Measurements from ENCODE around the gene EPS8L2. TPM values are rescaled to one million over a fixed set of nuclear protein-coding genes. Genes with fewer than 3 reads are reported as not detected.

The EPS8L2 gene
- total and polyA plus RNA-seq, 2 donors, result 3.9 to 28.8 TPM

- Histone ChIP-seq H3K36me3 (ENCODE audit: control insufficient read depth in 2 of 2, insufficient read depth in 2 of 2, low read length in 1 of 2) (no peaks in the 10 kb centered on the region), H3K27ac (ENCODE audit: low read depth in 1 of 2, low read length in 1 of 2) (no peak overlapping the region), H3K9me3 (ENCODE audit: control insufficient read depth in 2 of 2, insufficient read depth in 1 of 2, low read length in 1 of 2) (peaks cover 0 to 7% of the 10 kb centered on the region in 2 donors), H3K4me1 (ENCODE audit: control insufficient read depth in 2 of 2, insufficient read depth in 2 of 2, low read length in 2 of 2) (peaks cover 4 to 20% of the 10 kb centered on the region in 2 donors), H3K4me3 (ENCODE audit: low read length in 2 of 2) (peak overlapping the region in 1 of 2 donors; percentile 40), H3K27me3 (ENCODE audit: control insufficient read depth in 2 of 2, insufficient read depth in 1 of 2, low read length in 1 of 2) (peaks cover 58 to 75% of the 10 kb centered on the region in 2 donors)
- DNase-seq (ENCODE audit: low read depth in 6 of 9, low spot score in 9 of 9), result no peak
- WGBS, result 4% methylated on average over 53 of the region's 53 CpGs
Measured at GRCh38 chr11:720642-721246, 14.7 kb downstream of the EPS8L2 start.

GRCh38 chr11:721247-721740 is 15.3 kb downstream of the EPS8L2 start:
- WGBS, result 11% methylated on average over 28 of the region's 28 CpGs
- Histone ChIP-seq H3K27me3 (ENCODE audit: control insufficient read depth in 2 of 2, insufficient read depth in 1 of 2, low read length in 1 of 2) (peaks cover 63 to 80% of the 10 kb centered on the region in 2 donors), H3K36me3 (ENCODE audit: control insufficient read depth in 2 of 2, insufficient read depth in 2 of 2, low read length in 1 of 2) (no peaks in the 10 kb centered on the region), H3K9me3 (ENCODE audit: control insufficient read depth in 2 of 2, insufficient read depth in 1 of 2, low read length in 1 of 2) (peaks cover 0 to 7% of the 10 kb centered on the region in 2 donors), H3K4me1 (ENCODE audit: control insufficient read depth in 2 of 2, insufficient read depth in 2 of 2, low read length in 2 of 2) (peaks cover 4 to 20% of the 10 kb centered on the region in 2 donors), H3K27ac (ENCODE audit: low read depth in 1 of 2, low read length in 1 of 2) (no peak overlapping the region), H3K4me3 (ENCODE audit: low read length in 2 of 2) (peak overlapping the region in 1 of 2 donors; percentile 40)
- DNase-seq (ENCODE audit: low read depth in 6 of 9, low spot score in 9 of 9), result no peak

GRCh38 chr11:721741-722345 is 15.8 kb downstream of the EPS8L2 start:
- DNase-seq (ENCODE audit: low read depth in 6 of 9, low spot score in 9 of 9), result peak in 2 of 9 donors; percentile 37 to 56
- Histone ChIP-seq H3K9me3 (ENCODE audit: control insufficient read depth in 2 of 2, insufficient read depth in 1 of 2, low read length in 1 of 2) (peaks cover 0 to 7% of the 10 kb centered on the region in 2 donors), H3K27ac (ENCODE audit: low read depth in 1 of 2, low read length in 1 of 2) (no peak overlapping the region), H3K4me1 (ENCODE audit: control insufficient read depth in 2 of 2, insufficient read depth in 2 of 2, low read length in 2 of 2) (peaks cover 4 to 24% of the 10 kb centered on the region in 2 donors), H3K27me3 (ENCODE audit: control insufficient read depth in 2 of 2, insufficient read depth in 1 of 2, low read length in 1 of 2) (peaks cover 69 to 86% of the 10 kb centered on the region in 2 donors), H3K36me3 (ENCODE audit: control insufficient read depth in 2 of 2, insufficient read depth in 2 of 2, low read length in 1 of 2) (no peaks in the 10 kb centered on the region), H3K4me3 (ENCODE audit: low read length in 2 of 2) (peak overlapping the region in 1 of 2 donors; percentile 29)
- 9% methylated on average over 33 of the region's 33 CpGs for WGBS

- peaks cover 0 to 7% of the 10 kb centered on the region in 2 donors for H3K9me3 ChIP-seq (ENCODE audit: control insufficient read depth in 2 of 2, insufficient read depth in 1 of 2, low read length in 1 of 2)
- H3K27ac ChIP-seq (ENCODE audit: low read depth in 1 of 2, low read length in 1 of 2), result no peak overlapping the region
- no peak overlapping the region for H3K4me3 ChIP-seq (ENCODE audit: low read length in 2 of 2)
- 80% methylated on average over 20 of the region's 20 CpGs for WGBS
- H3K36me3 ChIP-seq (ENCODE audit: control insufficient read depth in 2 of 2, insufficient read depth in 2 of 2, low read length in 1 of 2), result no peaks in the 10 kb centered on the region
- H3K4me1 ChIP-seq (ENCODE audit: control insufficient read depth in 2 of 2, insufficient read depth in 2 of 2, low read length in 2 of 2), result peaks cover 4 to 26% of the 10 kb centered on the region in 2 donors
- no peak for DNase-seq (ENCODE audit: low read depth in 6 of 9, low spot score in 9 of 9)
- H3K27me3 ChIP-seq (ENCODE audit: control insufficient read depth in 2 of 2, insufficient read depth in 1 of 2, low read length in 1 of 2), result peaks cover 74 to 87% of the 10 kb centered on the region in 2 donors
Measured at GRCh38 chr11:722346-722811, 16.3 kb downstream of the EPS8L2 start.

- H3K4me3 ChIP-seq (ENCODE audit: low read length in 2 of 2), result no peak overlapping the region
- H3K9me3 ChIP-seq (ENCODE audit: control insufficient read depth in 2 of 2, insufficient read depth in 1 of 2, low read length in 1 of 2), result peaks cover 0 to 7% of the 10 kb centered on the region in 2 donors
- peak in 8 of 9 donors; percentile 54 to 80 (median 64) for DNase-seq (ENCODE audit: low read depth in 6 of 9, low spot score in 9 of 9)
- H3K27me3 ChIP-seq (ENCODE audit: control insufficient read depth in 2 of 2, insufficient read depth in 1 of 2, low read length in 1 of 2), result peaks cover 80 to 88% of the 10 kb centered on the region in 2 donors
- no peak overlapping the region for H3K27ac ChIP-seq (ENCODE audit: low read depth in 1 of 2, low read length in 1 of 2)
- H3K4me1 ChIP-seq (ENCODE audit: control insufficient read depth in 2 of 2, insufficient read depth in 2 of 2, low read length in 2 of 2), result peaks cover 6 to 33% of the 10 kb centered on the region in 2 donors
- WGBS, result 59% methylated on average over 8 of the region's 8 CpGs
- no peaks in the 10 kb centered on the region for H3K36me3 ChIP-seq (ENCODE audit: control insufficient read depth in 2 of 2, insufficient read depth in 2 of 2, low read length in 1 of 2)
Measured at GRCh38 chr11:723120-723883, 17.3 kb downstream of the EPS8L2 start.

GRCh38 chr11:724049-724777 is 18.2 kb downstream of the EPS8L2 start:
- H3K27me3 ChIP-seq (ENCODE audit: control insufficient read depth in 2 of 2, insufficient read depth in 1 of 2, low read length in 1 of 2), result peaks cover 79 to 87% of the 10 kb centered on the region in 2 donors
- H3K9me3 ChIP-seq (ENCODE audit: control insufficient read depth in 2 of 2, insufficient read depth in 1 of 2, low read length in 1 of 2), result peaks cover 0 to 7% of the 10 kb centered on the region in 2 donors
- WGBS, result 92% methylated on average over 19 of the region's 19 CpGs
- DNase-seq (ENCODE audit: low read depth in 6 of 9, low spot score in 9 of 9), result no peak
- H3K27ac ChIP-seq (ENCODE audit: low read depth in 1 of 2, low read length in 1 of 2), result no peak overlapping the region
- no peak overlapping the region for H3K4me3 ChIP-seq (ENCODE audit: low read length in 2 of 2)
- peaks cover 6 to 34% of the 10 kb centered on the region in 2 donors for H3K4me1 ChIP-seq (ENCODE audit: control insufficient read depth in 2 of 2, insufficient read depth in 2 of 2, low read length in 2 of 2)
- no peaks in the 10 kb centered on the region for H3K36me3 ChIP-seq (ENCODE audit: control insufficient read depth in 2 of 2, insufficient read depth in 2 of 2, low read length in 1 of 2)

- no peak overlapping the region for H3K4me3 ChIP-seq (ENCODE audit: low read length in 2 of 2)
- no peak for DNase-seq (ENCODE audit: low read depth in 6 of 9, low spot score in 9 of 9)
- H3K36me3 ChIP-seq (ENCODE audit: control insufficient read depth in 2 of 2, insufficient read depth in 2 of 2, low read length in 1 of 2), result no peaks in the 10 kb centered on the region
- WGBS, result 90% methylated on average over 18 of the region's 18 CpGs
- peaks cover 6 to 34% of the 10 kb centered on the region in 2 donors for H3K4me1 ChIP-seq (ENCODE audit: control insufficient read depth in 2 of 2, insufficient read depth in 2 of 2, low read length in 2 of 2)
- H3K27ac ChIP-seq (ENCODE audit: low read depth in 1 of 2, low read length in 1 of 2), result no peak overlapping the region
- H3K9me3 ChIP-seq (ENCODE audit: control insufficient read depth in 2 of 2, insufficient read depth in 1 of 2, low read length in 1 of 2), result peaks cover 0 to 7% of the 10 kb centered on the region in 2 donors
- peaks cover 72 to 85% of the 10 kb centered on the region in 2 donors for H3K27me3 ChIP-seq (ENCODE audit: control insufficient read depth in 2 of 2, insufficient read depth in 1 of 2, low read length in 1 of 2)
Measured at GRCh38 chr11:724778-725386, 18.9 kb downstream of the EPS8L2 start.

- WGBS, result 3% methylated on average over 53 of the region's 53 CpGs
- H3K27ac ChIP-seq (ENCODE audit: low read depth in 1 of 2, low read length in 1 of 2), result no peak overlapping the region
Measured at GRCh38 chr11:725624-726202, 19.7 kb downstream of the EPS8L2 start.

More at GRCh38 chr11:725624-726202, 19.7 kb downstream of the EPS8L2 start:
- Histone ChIP-seq H3K4me1 (ENCODE audit: control insufficient read depth in 2 of 2, insufficient read depth in 2 of 2, low read length in 2 of 2) (peaks cover 6 to 32% of the 10 kb centered on the region in 2 donors), H3K27me3 (ENCODE audit: control insufficient read depth in 2 of 2, insufficient read depth in 1 of 2, low read length in 1 of 2) (peaks cover 65 to 77% of the 10 kb centered on the region in 2 donors), H3K9me3 (ENCODE audit: control insufficient read depth in 2 of 2, insufficient read depth in 1 of 2, low read length in 1 of 2) (peaks cover 0 to 7% of the 10 kb centered on the region in 2 donors), H3K36me3 (ENCODE audit: control insufficient read depth in 2 of 2, insufficient read depth in 2 of 2, low read length in 1 of 2) (no peaks in the 10 kb centered on the region), H3K4me3 (ENCODE audit: low read length in 2 of 2) (peak overlapping the region in 1 of 2 donors; percentile 35)
- DNase-seq (ENCODE audit: low read depth in 6 of 9, low spot score in 9 of 9), result no peak
